Measurements from ENCODE around the gene SUMO3.
"Not testable (repeated sequence)": the region's sequence is repeated elsewhere in the genome, so short reads cannot be mapped to it uniquely, and the experiment has no call there.

Gene SUMO3

DNA sequence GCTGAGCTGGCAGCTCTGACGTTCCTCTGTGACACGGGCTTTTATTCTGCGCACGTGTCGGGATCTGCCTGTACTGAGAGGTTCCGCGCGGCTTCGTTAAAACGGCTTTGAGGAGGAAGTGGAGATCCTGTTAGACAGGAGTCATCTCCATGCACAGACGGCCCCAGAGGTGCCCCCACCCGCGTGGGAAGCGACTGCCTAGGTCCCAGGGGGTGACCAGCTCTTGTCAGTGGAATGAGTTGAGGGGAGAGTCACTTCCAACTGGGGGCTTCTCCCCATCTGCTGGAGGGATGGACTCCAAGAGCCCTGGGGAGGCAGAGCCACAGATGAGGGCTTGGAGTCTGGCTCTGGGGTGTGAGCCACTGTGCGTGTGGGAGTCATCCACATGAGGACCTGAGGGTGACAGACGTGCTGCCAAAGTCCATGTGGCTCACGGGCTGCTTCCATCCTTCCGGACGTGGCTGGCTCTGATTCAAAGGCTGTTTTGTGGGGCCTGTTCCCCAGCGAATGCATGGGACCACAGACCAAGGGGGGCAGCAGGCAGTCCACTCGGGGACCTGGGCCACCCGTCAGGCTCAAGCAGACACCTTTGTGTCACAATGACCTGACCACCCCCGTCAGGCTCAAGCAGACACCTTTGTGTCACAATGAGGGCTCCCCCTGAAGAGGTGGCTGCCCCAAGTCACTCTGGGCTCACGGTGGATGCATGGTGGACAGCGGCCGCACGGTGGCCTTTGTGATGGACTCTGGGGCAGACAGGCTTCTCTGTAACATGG, 28.8 kb upstream of the SUMO3 start:
- peak; percentile 57 for DNase-seq

GRCh38 chr21:44846224-44846484, 28.3 kb upstream of the SUMO3 start:
- no peak for DNase-seq

- peak; percentile 62 for DNase-seq
Measured at GRCh38 chr21:44845418-44846223, 27.8 kb upstream of the SUMO3 start.

DNA sequence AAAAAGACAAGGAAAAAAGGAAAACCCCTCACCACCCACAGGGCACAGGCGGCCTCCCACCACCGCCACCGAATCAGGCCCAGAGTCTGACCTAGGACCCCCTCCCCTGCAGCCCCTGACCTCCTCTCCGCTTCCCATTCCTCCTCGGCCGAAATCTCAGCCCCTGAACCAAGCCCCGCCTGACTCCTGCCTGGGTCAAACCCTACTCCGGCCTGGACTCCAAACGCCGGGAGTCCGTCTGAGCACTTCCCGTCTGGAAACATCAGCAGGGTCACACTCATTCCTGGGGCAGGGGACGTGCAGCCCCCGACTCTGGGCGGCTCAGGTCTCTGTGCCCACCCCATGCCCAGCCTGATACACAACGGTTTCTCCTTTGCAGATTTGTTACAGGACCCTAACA, 26.4 kb upstream of the SUMO3 start:
- no peak for DNase-seq

DNA sequence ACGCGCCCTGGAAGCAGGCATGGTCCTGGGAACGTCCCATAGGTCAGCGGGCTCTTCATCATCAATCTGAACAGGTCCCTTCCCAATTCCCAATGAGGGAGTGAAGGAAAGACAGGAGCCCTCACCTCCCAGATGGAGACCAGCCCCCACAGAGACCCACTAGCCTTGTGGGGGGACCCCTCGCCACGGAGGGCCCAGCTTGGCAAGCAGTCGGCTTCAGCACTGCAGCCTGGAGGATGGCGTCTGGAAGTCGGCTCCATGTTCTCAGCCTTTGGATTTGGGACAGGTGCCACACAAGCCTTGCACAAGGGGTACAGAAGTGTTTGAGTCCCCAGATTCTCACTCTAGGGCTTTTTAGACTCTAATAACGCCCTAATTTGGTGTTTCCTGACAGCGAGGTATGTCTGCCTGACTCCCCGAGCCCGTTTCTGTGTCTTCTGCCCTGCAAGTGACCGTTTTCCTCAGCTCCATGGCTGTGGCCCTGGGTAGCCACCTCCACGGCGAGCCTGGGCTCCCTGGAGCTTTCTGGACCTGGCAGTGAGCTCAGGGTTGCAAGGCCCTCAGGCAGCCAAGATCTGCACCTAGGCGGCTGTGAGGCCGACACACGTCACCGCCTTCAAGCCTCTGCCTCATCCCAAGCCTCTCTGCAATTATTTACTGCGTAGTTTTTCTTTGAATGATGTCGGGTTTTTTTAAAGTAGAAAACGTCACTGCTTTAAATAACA, 25.0 kb upstream of the SUMO3 start:
- DNase-seq, result no peak

- no peak for DNase-seq
Measured at GRCh38 chr21:44842087-44842486, 24.2 kb upstream of the SUMO3 start.

DNA sequence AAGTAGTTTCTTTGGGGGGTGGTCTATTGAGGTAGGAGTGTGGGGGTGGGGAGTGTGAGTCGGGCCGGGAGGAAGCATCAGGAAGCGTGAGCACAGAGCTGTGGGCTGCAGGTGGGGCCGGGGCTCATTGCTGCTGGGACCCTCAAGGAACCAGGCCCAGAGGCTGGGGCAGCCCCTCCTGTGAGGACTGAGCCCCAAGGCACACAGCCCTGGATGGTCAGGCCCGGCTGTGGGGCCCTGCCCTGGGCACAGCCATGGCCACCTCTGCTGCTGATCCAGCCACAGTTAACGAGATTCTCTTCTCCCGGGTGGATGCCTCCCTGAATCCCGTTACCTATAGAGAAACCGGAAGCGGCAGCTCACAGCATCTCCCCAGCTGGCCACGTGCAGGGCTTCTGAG, 22.9 kb upstream of the SUMO3 start:
- no peak for DNase-seq

DNA sequence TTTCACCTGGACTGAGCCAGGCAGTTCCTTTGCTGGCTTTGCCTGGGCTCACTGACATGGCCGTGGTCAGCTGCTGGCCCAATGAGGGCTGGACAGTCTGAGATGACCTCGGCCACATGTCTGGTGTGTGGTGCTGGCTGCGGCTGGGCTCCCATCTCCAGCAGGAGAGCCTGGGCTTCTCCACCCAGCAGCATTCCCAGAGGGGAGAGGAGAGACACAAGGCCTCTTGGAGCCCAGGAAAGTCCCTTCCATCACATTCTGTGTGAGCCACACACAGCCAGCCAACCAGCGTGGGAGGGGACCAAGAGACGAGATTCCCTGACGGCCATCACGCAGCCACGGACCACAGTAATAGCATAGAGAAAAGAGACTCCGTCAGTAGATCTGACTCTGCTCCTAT, 21.1 kb upstream of the SUMO3 start:
- no peak for DNase-seq

GRCh38 chr21:44838039-44838895, 20.4 kb upstream of the SUMO3 start:
- DNase-seq, result no peak

- no peak for DNase-seq
Measured at GRCh38 chr21:44837537-44837936, 19.7 kb upstream of the SUMO3 start.

GRCh38 chr21:44836666-44837471, 19.0 kb upstream of the SUMO3 start:
- no peak for DNase-seq

GRCh38 chr21:44836349-44836665, 18.4 kb upstream of the SUMO3 start:
- DNase-seq, result no peak

- DNase-seq, result no peak
Measured at GRCh38 chr21:44835647-44835973, 17.7 kb upstream of the SUMO3 start.

DNA sequence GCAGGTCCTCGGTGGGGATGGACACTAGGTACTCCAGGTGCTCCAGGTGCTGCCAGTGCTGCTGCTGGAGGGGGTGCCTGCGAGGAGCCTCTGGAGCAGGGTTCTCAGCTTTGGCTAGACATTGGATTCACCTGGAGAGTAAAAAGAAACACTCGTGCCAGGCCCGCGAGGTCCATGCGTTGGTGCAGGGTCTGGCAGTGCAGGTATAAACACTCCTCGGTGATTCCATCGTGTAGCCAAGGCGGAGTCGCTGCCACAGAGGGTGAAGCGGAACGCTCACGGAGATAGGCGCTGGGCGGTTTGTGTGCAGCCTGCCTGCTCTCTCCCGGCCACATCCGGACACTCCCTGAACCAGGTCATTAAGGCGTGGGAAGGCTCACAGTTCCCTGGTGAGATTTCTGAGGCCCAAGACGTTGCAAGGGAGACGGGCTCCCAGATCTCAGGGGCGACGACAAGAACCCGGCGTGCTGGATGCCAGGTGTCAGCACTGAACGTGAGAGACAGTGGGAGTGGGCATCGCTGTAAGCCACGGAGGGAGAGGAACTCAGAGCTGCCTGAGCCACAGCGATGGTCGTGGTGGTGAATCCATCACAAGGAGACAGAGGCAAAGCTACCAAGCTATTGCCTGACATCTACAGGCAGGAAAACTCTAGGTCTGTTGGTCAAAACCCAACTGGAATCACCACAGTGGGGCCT, 17.2 kb upstream of the SUMO3 start:
- no peak for DNase-seq

DNA sequence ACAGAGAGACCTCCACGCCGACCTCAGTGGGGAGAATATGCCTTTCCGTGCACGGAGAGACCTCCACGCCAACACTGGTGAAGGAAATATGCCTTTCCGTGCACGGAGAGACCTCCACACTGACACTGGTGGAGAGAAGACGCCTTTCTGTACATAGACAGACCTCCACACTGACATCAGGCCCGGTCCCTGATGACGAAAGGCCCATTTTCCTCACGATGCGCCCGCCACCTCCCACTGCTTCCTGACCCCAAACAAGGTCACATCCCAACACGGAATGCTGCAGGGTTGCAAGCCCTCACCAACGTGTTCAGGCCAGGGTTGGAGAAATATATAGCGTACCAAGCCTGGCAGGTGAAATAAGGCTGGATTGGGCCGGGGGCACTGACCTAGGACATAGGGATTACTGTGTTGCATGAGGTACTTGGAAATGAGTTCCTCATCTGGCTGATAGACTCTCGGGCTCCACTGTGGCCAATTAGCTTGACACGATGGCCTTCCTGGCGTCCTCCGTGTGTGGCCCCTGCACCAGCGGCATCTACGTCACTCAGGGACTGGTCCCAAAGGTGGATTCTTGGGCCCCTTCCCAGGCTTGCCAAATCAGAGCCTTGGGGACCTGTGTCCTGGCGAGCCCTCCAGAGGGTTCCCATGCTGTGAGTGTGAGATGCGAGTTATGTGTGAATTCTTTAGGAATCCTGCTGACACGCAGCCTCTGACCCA, 16.5 kb upstream of the SUMO3 start:
- DNase-seq, result no peak

GRCh38 chr21:44833663-44834062, 15.8 kb upstream of the SUMO3 start:
- DNase-seq, result no peak

DNA sequence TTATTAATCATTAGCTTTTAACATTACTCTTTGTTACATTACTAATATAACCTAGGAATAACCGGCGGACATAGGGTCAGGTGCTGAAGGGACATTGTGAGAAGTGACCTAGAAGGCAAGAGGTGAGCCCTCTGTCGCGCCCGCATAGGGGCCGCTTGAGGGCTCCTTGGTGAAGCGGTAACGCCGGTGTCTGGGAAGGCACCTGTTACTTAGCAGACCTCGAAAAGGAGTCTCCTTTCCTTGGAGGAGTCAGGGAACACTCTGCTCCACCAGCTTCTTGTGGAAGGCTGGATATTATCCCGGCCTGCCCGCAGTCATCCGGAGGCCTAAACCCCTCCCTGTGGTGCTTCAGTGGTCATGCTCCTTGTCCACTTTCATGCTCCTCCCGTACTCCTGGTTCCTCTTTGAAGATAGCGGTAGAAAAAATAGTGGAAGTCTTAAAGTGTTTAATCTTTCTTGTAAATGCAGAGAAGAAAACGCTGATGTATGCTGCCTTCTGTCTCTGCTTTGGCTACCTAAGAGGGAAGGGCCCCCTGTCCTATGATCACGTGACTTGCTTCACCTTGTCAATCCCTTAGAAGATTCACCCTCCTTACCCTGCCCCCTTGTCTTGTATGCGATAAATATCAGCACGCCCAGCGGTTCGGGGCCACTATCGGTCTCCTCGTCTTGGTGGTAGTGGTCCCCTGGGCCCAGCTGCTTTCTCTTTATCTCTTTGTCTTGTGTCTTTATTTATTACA, 14.8 kb upstream of the SUMO3 start:
- DNase-seq, result not testable (repeated sequence)

DNA sequence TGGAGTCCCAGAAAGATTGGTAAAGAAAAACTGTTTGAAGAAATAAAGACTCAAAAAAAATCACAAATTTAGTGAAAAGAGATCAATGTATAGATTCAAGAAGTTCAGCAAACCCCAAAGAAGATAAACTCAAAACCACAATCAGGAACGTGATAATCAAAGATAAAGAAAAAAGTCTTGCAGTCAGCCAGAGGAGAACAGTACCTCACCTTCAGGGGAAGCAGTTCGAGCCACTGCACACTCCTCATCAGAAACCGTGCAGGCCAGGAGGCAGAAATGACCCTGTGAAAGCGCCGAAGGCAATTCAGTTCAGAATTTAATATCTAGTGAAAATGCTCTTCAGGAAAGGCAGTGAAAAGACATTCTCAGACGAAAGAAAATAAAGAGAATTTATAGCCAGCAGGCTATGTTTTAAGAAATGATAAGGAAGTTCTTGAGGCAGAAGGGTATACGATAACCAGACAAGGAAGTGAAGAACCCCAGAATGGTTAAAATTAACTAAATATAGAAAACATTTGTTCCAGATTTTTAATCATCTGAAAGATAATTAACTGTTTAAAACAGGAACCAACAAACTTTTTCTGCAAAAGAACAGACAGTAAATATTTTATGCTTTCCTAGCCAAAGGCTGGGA, 13.5 kb upstream of the SUMO3 start:
- DNase-seq, result no peak

- DNase-seq, result no peak
Measured at GRCh38 chr21:44829507-44830092, 11.7 kb upstream of the SUMO3 start.

All from activated naive CD4-positive, alpha-beta T cell treated with anti-CD3 and anti-CD28 coated beads, Interleukin-2, amount 50 U/mL, for 16 hours (primary cell).